Urinary bladder (tissue), 4 donors: Measurements from ENCODE around the gene CD46. TPM values are rescaled to one million over a fixed set of nuclear protein-coding genes. Genes with fewer than 3 reads are reported as not detected.

Source experiments
- DNase-seq: peaks from one replicate; pipeline ENCODE4 v3.0.0-alpha.2; 2015; ENCODE audit errors: extremely low spot score
- H3K27ac ChIP-seq: one replicate; pipeline ENCODE4 v1.5.1; 2013; ENCODE audit warnings: low read depth, mild to moderate bottlenecking, moderate library complexity
- H3K36me3 ChIP-seq: one replicate; pipeline ENCODE4 v1.6.1; 2013; ENCODE audit warnings: mild to moderate bottlenecking, moderate library complexity; ENCODE audit not compliant: insufficient read depth
- H3K4me1 ChIP-seq: one replicate; pipeline ENCODE4 v1.6.1; 2013; ENCODE audit warnings: mild to moderate bottlenecking, moderate library complexity; ENCODE audit not compliant: insufficient read depth
- H3K4me3 ChIP-seq: one replicate; pipeline ENCODE4 v1.5.1; 2013; ENCODE audit warnings: low read depth, low read length
- WGBS: extraction: QIAGEN DNeasy Blood & Tissue Kit; methylation state at CpG from one replicate; pipeline ENCODE4 v1.1.7; 2013; 5-methylcytosine and 5-hydroxymethylcytosine counted together
- polyA plus RNA-seq: library from polyadenylated mRNA; stranded (reverse); fragments of 200-250 nt; gene quantifications from one replicate; pipeline ENCODE4 v1.2.3, GENCODE V29; 2013
- total RNA-seq: library from RNA; depleted of rRNA; stranded (reverse); fragments of >200 nt; gene quantifications from one replicate; pipeline ENCODE4 v1.2.3, GENCODE V29; 2014
- donor health status: healthy with polysubstance abuse.
- donor health status: healthy.

Gene CD46
- total and polyA plus RNA-seq, 2 donors: 97.9 to 314 TPM

GRCh38 chr1:207808911-207809555 is 57.2 kb downstream of the CD46 start:
- WGBS: 81% methylated on average over 5 of the region's 5 CpGs
- peaks cover 2% of the 10 kb centered on the region for H3K36me3 ChIP-seq
- no peaks in the 10 kb centered on the region for H3K4me1 ChIP-seq
- DNase-seq: no peak
- no peak overlapping the region for H3K27ac ChIP-seq
- no peak overlapping the region for H3K4me3 ChIP-seq

GRCh38 chr1:207810173-207810572 is 58.3 kb downstream of the CD46 start:
- 95% methylated on average over 2 of the region's 2 CpGs for whole genome bisulfite sequencing
- DNase-seq: no peak
- H3K4me1 ChIP-seq: no peaks in the 10 kb centered on the region
- no peak overlapping the region for H3K4me3 ChIP-seq
- H3K36me3 ChIP-seq: peaks cover 2% of the 10 kb centered on the region
- H3K27ac ChIP-seq: no peak overlapping the region

- H3K36me3 ChIP-seq: peaks cover 3% of the 10 kb centered on the region
These were observed 58.9 kb downstream of the CD46 start for GRCh38 chr1:207810606-207811295.

GRCh38 chr1:207811319-207811718 is 59.5 kb downstream of the CD46 start:
- Histone ChIP-seq H3K27ac (no peak overlapping the region), H3K4me3 (no peak overlapping the region), H3K36me3 (peaks cover 3% of the 10 kb centered on the region), H3K4me1 (peaks cover 2% of the 10 kb centered on the region)
- WGBS: 93% methylated on average over 8 of the region's 8 CpGs
- no peak for DNase-seq

More at GRCh38 chr1:207810606-207811295, 58.9 kb downstream of the CD46 start:
- Histone ChIP-seq H3K27ac (no peak overlapping the region), H3K4me1 (peaks cover 2% of the 10 kb centered on the region), H3K4me3 (no peak overlapping the region)
- 83% methylated on average over 9 of the region's 9 CpGs for whole genome bisulfite sequencing
- no peak for DNase-seq

DNA sequence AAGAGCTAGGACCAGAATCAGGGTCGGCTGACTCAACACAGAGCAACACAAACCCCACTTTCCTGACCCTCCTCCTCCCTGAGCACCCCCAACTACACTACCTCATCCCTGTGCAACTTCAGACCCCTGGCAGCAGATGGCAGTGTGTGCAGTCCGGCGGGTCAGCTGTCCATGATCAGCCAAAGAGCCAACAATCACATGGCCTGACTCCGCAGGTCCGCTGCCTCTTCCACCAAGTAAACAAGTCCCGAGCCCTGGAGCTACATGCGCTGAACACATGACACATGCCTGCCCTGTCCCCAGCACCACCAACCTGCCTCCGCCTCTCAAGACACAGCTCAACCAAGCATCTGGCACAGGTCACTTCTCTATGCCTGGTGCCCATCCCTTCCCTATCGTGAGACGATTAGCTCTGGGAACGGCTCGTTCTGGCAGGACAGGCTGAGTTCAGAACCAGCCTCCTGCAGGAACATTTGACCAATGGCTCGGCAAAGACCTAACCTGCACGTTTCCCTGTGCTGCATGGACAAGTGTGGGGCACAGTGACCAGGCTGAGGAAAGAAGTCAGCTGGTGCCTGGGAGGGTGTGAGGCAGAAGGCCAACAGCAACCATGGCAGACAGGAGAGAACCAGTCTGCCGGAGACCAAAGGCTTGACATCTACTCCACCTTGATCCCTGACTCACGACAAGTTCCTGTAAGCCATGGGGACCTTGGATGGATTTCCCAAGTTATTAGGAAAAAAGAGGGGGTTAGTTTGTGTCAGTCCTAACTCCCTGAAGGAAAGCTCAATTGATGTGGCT is 60.3 kb downstream of the CD46 start:
- no peak for DNase-seq
- Histone ChIP-seq H3K4me1 (peaks cover 2% of the 10 kb centered on the region), H3K36me3 (peaks cover 7% of the 10 kb centered on the region), H3K4me3 (no peak overlapping the region), H3K27ac (peak overlapping the region; percentile 62)
- WGBS: 64% methylated on average over 16 of the region's 16 CpGs

GRCh38 chr1:207812778-207813511 is 61.1 kb downstream of the CD46 start:
- DNase-seq: no peak
- 87% methylated on average over 10 of the region's 10 CpGs for WGBS
- Histone ChIP-seq H3K4me3 (no peak overlapping the region), H3K36me3 (peaks cover 7% of the 10 kb centered on the region), H3K27ac (peak overlapping the region; percentile 62), H3K4me1 (peaks cover 2% of the 10 kb centered on the region)

- peaks cover 7% of the 10 kb centered on the region for H3K36me3 ChIP-seq
- no peak for DNase-seq
- WGBS: 84% methylated on average over 3 of the region's 3 CpGs
- H3K27ac ChIP-seq: no peak overlapping the region
- peaks cover 2% of the 10 kb centered on the region for H3K4me1 ChIP-seq
- no peak overlapping the region for H3K4me3 ChIP-seq
These were observed 61.6 kb downstream of the CD46 start for GRCh38 chr1:207813512-207813881.

GRCh38 chr1:207813946-207814345 is 62.1 kb downstream of the CD46 start:
- Histone ChIP-seq H3K4me3 (no peak overlapping the region), H3K4me1 (peaks cover 2% of the 10 kb centered on the region), H3K27ac (no peak overlapping the region), H3K36me3 (peaks cover 7% of the 10 kb centered on the region)
- 64% methylated on average over 3 of the region's 3 CpGs for WGBS
- DNase-seq: no peak

DNA sequence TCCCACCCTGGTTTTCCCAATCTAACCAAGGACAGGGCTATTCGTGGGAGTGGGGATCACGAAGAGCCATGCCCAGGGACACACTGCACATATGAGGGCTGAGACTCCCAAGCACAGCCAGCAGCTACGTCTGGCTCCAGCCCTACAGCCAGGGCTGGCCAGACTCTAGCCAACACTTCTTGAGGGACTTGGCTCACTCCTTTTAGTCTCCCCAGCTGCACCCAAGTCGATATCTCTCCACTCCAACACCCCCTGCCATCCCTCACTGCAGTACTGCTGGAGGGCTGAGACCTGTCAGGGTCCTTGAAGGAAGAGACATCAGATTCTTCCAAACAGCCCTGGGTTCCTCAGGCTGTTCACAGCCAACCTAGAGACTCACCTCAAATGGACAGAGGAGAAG is 62.6 kb downstream of the CD46 start:
- H3K27ac ChIP-seq: peak overlapping the region; percentile 31
- no peak for DNase-seq
- no peak overlapping the region for H3K4me3 ChIP-seq
- H3K36me3 ChIP-seq: peaks cover 9% of the 10 kb centered on the region
- H3K4me1 ChIP-seq: peaks cover 2% of the 10 kb centered on the region
- WGBS: 70% methylated on average over 4 of the region's 4 CpGs

DNA sequence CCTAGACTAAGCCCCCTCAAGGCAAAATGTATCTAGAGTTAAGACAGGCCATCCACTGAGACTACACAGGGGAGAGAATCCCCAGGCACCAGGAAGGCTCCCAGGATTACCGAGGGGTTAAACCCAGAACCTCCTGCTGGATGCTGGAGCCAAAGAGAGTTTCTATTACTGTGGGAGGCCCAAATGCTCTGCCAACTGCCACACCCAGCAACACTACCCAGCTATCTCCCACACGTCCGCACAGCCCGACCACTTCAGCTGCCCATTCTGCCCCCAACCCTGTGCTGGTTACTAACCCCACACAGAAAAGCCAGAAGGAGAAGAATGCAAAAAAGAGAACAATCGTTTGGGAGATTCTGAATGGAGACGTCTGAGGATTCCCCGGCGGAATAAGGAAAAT is 63.6 kb downstream of the CD46 start:
- Histone ChIP-seq H3K27ac (no peak overlapping the region), H3K4me3 (no peak overlapping the region), H3K4me1 (peaks cover 2% of the 10 kb centered on the region), H3K36me3 (peaks cover 9% of the 10 kb centered on the region)
- 69% methylated on average over 8 of the region's 8 CpGs for WGBS
- DNase-seq: no peak

DNA sequence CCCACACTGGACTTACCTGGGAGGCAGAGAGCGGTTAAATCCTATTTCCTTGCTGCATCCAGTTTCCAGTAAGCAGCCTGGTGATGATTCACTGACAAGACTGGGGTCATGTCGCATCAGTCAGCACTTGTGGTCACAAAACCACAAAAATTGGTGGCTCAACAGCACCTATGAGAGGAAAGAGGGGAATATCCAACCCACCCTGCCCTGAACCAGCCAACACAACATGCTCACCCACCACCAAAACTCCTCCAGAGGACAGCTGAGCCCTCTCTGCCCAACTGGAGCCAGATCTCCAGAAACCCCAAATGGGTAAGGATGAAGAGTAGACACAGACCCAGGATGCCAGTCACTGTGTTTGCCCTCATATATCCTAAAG is 64.0 kb downstream of the CD46 start:
- Histone ChIP-seq H3K4me1 (peaks cover 2% of the 10 kb centered on the region), H3K27ac (no peak overlapping the region), H3K36me3 (peaks cover 9% of the 10 kb centered on the region), H3K4me3 (no peak overlapping the region)
- 89% methylated on average over 2 of the region's 2 CpGs for WGBS
- no peak for DNase-seq

- DNase-seq: no peak
- Histone ChIP-seq H3K36me3 (peaks cover 7% of the 10 kb centered on the region), H3K27ac (no peak overlapping the region), H3K4me1 (peaks cover 2% of the 10 kb centered on the region), H3K4me3 (no peak overlapping the region)
- WGBS: 97% methylated on average over 7 of the region's 7 CpGs
These were observed 65.3 kb downstream of the CD46 start for GRCh38 chr1:207817166-207817565.
